H9 (cell line): Measurements from ENCODE around the gene TXNDC8. TPM values are rescaled to one million over a fixed set of nuclear protein-coding genes. Genes with fewer than 3 reads are reported as not detected.

Experiments used
- DNase-seq: peaks from one replicate; pipeline ENCODE4 v3.0.0-alpha.2; 2017
- H2AFZ ChIP-seq: one replicate; pipeline ENCODE4 v1.6.1; 2013; ENCODE audit warnings: mild to moderate bottlenecking, low read length, control low read depth, moderate library complexity
- H2AK5ac ChIP-seq: 2 replicates; pipeline ENCODE4 v1.6.1; 2013; ENCODE audit warnings: low read length, control low read depth, mixed read lengths; ENCODE audit not compliant: insufficient read length
- H2BK120ac ChIP-seq: one replicate; pipeline ENCODE4 v1.6.1; 2013; ENCODE audit warnings: low read depth, mild to moderate bottlenecking, low read length, control low read depth, inconsistent platforms; ENCODE audit not compliant: poor library complexity, severe bottlenecking
- H2BK12ac ChIP-seq: 2 replicates; pipeline ENCODE4 v1.6.1; 2013; ENCODE audit warnings: low read length, control low read depth, mixed read lengths, low read depth; ENCODE audit not compliant: insufficient read length
- H2BK15ac ChIP-seq: 2 replicates; pipeline ENCODE4 v1.6.1; 2013; ENCODE audit warnings: low read depth, low read length, control low read depth
- H2BK20ac ChIP-seq: one replicate; pipeline ENCODE4 v1.6.1; 2013; ENCODE audit warnings: low read depth, mild to moderate bottlenecking, low read length, control low read depth, inconsistent platforms; ENCODE audit not compliant: poor library complexity, severe bottlenecking
- H2BK5ac ChIP-seq: 2 replicates; pipeline ENCODE4 v1.6.1; 2013; ENCODE audit warnings: low read length, control low read depth, mixed read lengths; ENCODE audit not compliant: insufficient read length
- H3K14ac ChIP-seq: 2 replicates; pipeline ENCODE4 v1.6.1; 2013; ENCODE audit warnings: low read length, control low read depth; ENCODE audit not compliant: insufficient read depth
- H3K18ac ChIP-seq: 2 replicates; pipeline ENCODE4 v1.6.1; 2013; ENCODE audit warnings: low read depth, mild to moderate bottlenecking, mixed read lengths, low read length, control low read depth; ENCODE audit not compliant: insufficient read length
- H3K23ac ChIP-seq: 2 replicates; pipeline ENCODE4 v1.6.1; 2013; ENCODE audit warnings: low read length, control low read depth, mixed read lengths, low read depth; ENCODE audit not compliant: insufficient read length
- H3K23me2 ChIP-seq: 2 replicates; pipeline ENCODE4 v1.6.1; 2013; ENCODE audit warnings: low read depth, mild to moderate bottlenecking, mixed read lengths, low read length, control low read depth; ENCODE audit not compliant: insufficient read length, poor library complexity, severe bottlenecking
- H3K27ac ChIP-seq: 2 replicates; pipeline ENCODE4 v1.5.1; 2013; ENCODE audit warnings: low read length, control low read depth, mixed read lengths, low read depth; ENCODE audit not compliant: insufficient read length
- H3K27me3 ChIP-seq: 2 replicates; pipeline ENCODE4 v1.6.1; 2013; ENCODE audit warnings: low read length, control low read depth, inconsistent platforms; ENCODE audit not compliant: insufficient read depth
- H3K4ac ChIP-seq: 2 replicates; pipeline ENCODE4 v1.6.1; 2013; ENCODE audit warnings: low read depth, mild to moderate bottlenecking, control low read depth, inconsistent platforms, low read length, moderate library complexity
- H3K4me1 ChIP-seq: 2 replicates; pipeline ENCODE4 v1.6.1; 2013; ENCODE audit warnings: low read length, control low read depth, inconsistent platforms; ENCODE audit not compliant: insufficient read depth
- H3K4me2 ChIP-seq: 2 replicates; pipeline ENCODE4 v1.6.1; 2013; ENCODE audit warnings: low read length, control low read depth, mixed read lengths; ENCODE audit not compliant: insufficient read length, insufficient read depth
- H3K56ac ChIP-seq: 2 replicates; pipeline ENCODE4 v1.6.1; 2013; ENCODE audit warnings: low read depth, mild to moderate bottlenecking, mixed read lengths, low read length, control low read depth; ENCODE audit not compliant: insufficient read length
- H3K79me1 ChIP-seq: 2 replicates; pipeline ENCODE4 v1.6.1; 2013; ENCODE audit warnings: low read depth, mild to moderate bottlenecking, moderate library complexity, low read length, control low read depth, inconsistent platforms; ENCODE audit not compliant: insufficient read depth, poor library complexity, severe bottlenecking
- H3K79me2 ChIP-seq: 2 replicates; pipeline ENCODE4 v1.6.1; 2013; ENCODE audit warnings: low read length, control low read depth, inconsistent platforms; ENCODE audit not compliant: insufficient read depth
- H3K9ac ChIP-seq: 2 replicates; pipeline ENCODE4 v1.6.1; 2013; ENCODE audit warnings: low read length, control low read depth, mixed read lengths; ENCODE audit not compliant: insufficient read length; ENCODE audit errors: extremely low read depth
- H3K9me3 ChIP-seq: one replicate; pipeline ENCODE4 v1.6.1; 2013; ENCODE audit warnings: low read depth, low read length, inconsistent platforms; ENCODE audit not compliant: control insufficient read depth
- H3T11ph ChIP-seq: one replicate; pipeline ENCODE4 v1.6.1; 2013; ENCODE audit warnings: mild to moderate bottlenecking, low read length, control low read depth, inconsistent platforms
- H4K20me1 ChIP-seq: one replicate; pipeline ENCODE4 v1.6.1; 2013; ENCODE audit not compliant: control insufficient read depth, insufficient read length, insufficient read depth
- H4K5ac ChIP-seq: 2 replicates; pipeline ENCODE4 v1.6.1; 2013; ENCODE audit warnings: low read depth, mild to moderate bottlenecking, mixed read lengths, low read length, control low read depth; ENCODE audit not compliant: insufficient read length
- H4K8ac ChIP-seq: replicated peaks from 2 replicates; pipeline ENCODE4 v1.6.1; 2013; ENCODE audit warnings: low read length, control low read depth, mixed read lengths, low read depth; ENCODE audit not compliant: insufficient read length
- H4K91ac ChIP-seq: 2 replicates; pipeline ENCODE4 v1.6.1; 2013; ENCODE audit warnings: low read depth, mild to moderate bottlenecking, moderate library complexity, mixed read lengths, low read length, control low read depth; ENCODE audit not compliant: insufficient read length
- H3K27ac Mint-ChIP-seq, 3 experiments: 2 replicates in 2 of 3; 3 replicates in 1 of 3; pipeline ENCODE4 v1.8.0; 2020 to 2021; ENCODE audit warnings: mixed read lengths in 3 of 3, mild to moderate bottlenecking in 1 of 3, moderate library complexity in 1 of 3
- H3K27me3 Mint-ChIP-seq: 2 replicates; pipeline ENCODE4 v1.8.0; 2021; ENCODE audit warnings: low read depth, mild to moderate bottlenecking, moderate library complexity, mixed read lengths
- H3K36me3 Mint-ChIP-seq, 3 experiments: 2 replicates in 2 of 3; 3 replicates in 1 of 3; pipeline ENCODE4 v1.8.0; 2020 to 2021; ENCODE audit warnings: low read depth in 3 of 3, mixed read lengths in 3 of 3; ENCODE audit not compliant: insufficient read depth in 1 of 3
- H3K4me1 Mint-ChIP-seq, 2 experiments: 2 replicates each; pipeline ENCODE4 v1.8.0; 2020; ENCODE audit warnings: mixed read lengths in 2 of 2
- H3K4me3 Mint-ChIP-seq, 2 experiments: 2 replicates in 1 of 2; 3 replicates in 1 of 2; pipeline ENCODE4 v1.8.0; 2020 to 2021; ENCODE audit warnings: mild to moderate bottlenecking in 2 of 2, mixed read lengths in 2 of 2, moderate library complexity in 1 of 2
- H3K9me3 Mint-ChIP-seq, 2 experiments: 2 replicates in 1 of 2; 3 replicates in 1 of 2; pipeline ENCODE4 v1.8.0; 2020; ENCODE audit warnings: mild to moderate bottlenecking in 2 of 2, mixed read lengths in 2 of 2, moderate library complexity in 1 of 2
- WGBS: extraction: QIAGEN DNeasy Blood & Tissue Kit; methylation state at CpG from one replicate; pipeline ENCODE4 v1.1.7; 2013; ENCODE audit warnings: missing lambda C conversion rate, low lambda C conversion rate, mixed read lengths; ENCODE audit not compliant: insufficient read length; ENCODE audit errors: extremely low coverage; 5-methylcytosine and 5-hydroxymethylcytosine counted together
- total RNA-seq: library from RNA; stranded (reverse); gene quantifications from 2 replicates; pipeline ENCODE4 v1.2.1, GENCODE V29; 2021
- TF ChIP-seq, protein P1 (sequence below): fragments of 200-600 bp; sonication (generic); conservative IDR thresholded peaks from 3 replicates; pipeline ENCODE4 v1.8.0; 2021; ENCODE audit warnings: antibody characterized with exemption, mild to moderate bottlenecking

The TXNDC8 gene
- total RNA-seq, 1 experiment from 2014 or later, result not detected

GRCh38 chr9:110338143-110338542, 480 bp upstream of the TXNDC8 start:
- no peaks in the 10 kb centered on the region for H3K79me1 ChIP-seq
- H2BK15ac ChIP-seq, result no peak overlapping the region
- no peak overlapping the region for H3K9ac ChIP-seq
- no peak overlapping the region for H2BK120ac ChIP-seq
- no peak overlapping the region for H2BK5ac ChIP-seq
- H3K9me3 ChIP-seq, result no peaks in the 10 kb centered on the region
- no peak overlapping the region for H2AFZ ChIP-seq
- no peak overlapping the region for H4K91ac ChIP-seq
- Mint-ChIP-seq H3K36me3 (no peaks in the 10 kb centered on the region), H3K4me1 (no peaks in the 10 kb centered on the region), H3K9me3 (no peaks in the 10 kb centered on the region), H3K4me3 (no peak overlapping the region), H3K27me3 (no peaks in the 10 kb centered on the region), H3K27ac (no peak overlapping the region)
- TF ChIP-seq, protein P1, sequence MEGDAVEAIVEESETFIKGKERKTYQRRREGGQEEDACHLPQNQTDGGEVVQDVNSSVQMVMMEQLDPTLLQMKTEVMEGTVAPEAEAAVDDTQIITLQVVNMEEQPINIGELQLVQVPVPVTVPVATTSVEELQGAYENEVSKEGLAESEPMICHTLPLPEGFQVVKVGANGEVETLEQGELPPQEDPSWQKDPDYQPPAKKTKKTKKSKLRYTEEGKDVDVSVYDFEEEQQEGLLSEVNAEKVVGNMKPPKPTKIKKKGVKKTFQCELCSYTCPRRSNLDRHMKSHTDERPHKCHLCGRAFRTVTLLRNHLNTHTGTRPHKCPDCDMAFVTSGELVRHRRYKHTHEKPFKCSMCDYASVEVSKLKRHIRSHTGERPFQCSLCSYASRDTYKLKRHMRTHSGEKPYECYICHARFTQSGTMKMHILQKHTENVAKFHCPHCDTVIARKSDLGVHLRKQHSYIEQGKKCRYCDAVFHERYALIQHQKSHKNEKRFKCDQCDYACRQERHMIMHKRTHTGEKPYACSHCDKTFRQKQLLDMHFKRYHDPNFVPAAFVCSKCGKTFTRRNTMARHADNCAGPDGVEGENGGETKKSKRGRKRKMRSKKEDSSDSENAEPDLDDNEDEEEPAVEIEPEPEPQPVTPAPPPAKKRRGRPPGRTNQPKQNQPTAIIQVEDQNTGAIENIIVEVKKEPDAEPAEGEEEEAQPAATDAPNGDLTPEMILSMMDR, result no peak
- H3K79me2 ChIP-seq, result no peaks in the 10 kb centered on the region
- no peaks in the 10 kb centered on the region for H3K23me2 ChIP-seq
- H2BK20ac ChIP-seq, result no peak overlapping the region
- H3K14ac ChIP-seq, result no peak overlapping the region
- H2AK5ac ChIP-seq, result no peak overlapping the region
- H2BK12ac ChIP-seq, result no peak overlapping the region
- no peak overlapping the region for H3T11ph ChIP-seq
- H3K4ac ChIP-seq, result no peak overlapping the region
- H3K4me1 ChIP-seq, result no peaks in the 10 kb centered on the region
- WGBS, result no CpG with 5 or more reads among the region's 1 CpG
- no peak overlapping the region for H4K5ac ChIP-seq
- no peak overlapping the region for H3K23ac ChIP-seq
- H3K27me3 ChIP-seq, result no peaks in the 10 kb centered on the region
- H3K56ac ChIP-seq, result no peak overlapping the region
- no peak for DNase-seq
- no peaks in the 10 kb centered on the region for H4K20me1 ChIP-seq
- H3K18ac ChIP-seq, result no peak overlapping the region
- H4K8ac ChIP-seq, result no peak overlapping the region
- no peak overlapping the region for H3K4me2 ChIP-seq
- H3K27ac ChIP-seq, result no peak overlapping the region
